D341Med (cell line): ENCODE data around the gene GCC2.
A peak's percentile ranks its signal among the peaks of the same experiment; 100 is the strongest.
"Not testable (repeated sequence)": the region's sequence is repeated elsewhere in the genome, so short reads cannot be mapped to it uniquely, and the experiment has no call there.

Experiments used
- DNase-seq: peaks from one replicate; pipeline ENCODE4 v3.0.0; 2012; ENCODE audit warnings: low spot score

Gene GCC2

DNA sequence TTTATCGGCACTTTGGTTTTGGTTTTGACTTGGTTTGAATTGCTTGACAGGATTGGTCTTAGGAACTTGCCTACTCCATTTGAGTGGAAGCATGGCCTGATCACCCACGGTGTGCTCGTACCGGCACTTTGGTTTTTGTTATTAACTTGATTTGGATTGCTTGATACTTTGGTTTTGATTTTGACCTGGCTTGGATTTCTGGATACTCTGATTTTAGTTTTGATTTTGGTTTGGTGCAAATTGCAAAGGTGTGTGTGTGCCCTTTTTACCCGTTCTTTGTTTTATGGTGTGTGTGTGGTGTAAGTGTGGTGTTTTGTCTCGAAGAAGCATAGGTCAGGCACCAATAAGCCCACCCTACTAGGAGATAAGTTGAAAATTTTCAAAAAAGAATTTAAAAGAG is 75.7 kb downstream of the GCC2 start:
- not testable (repeated sequence) for DNase-seq

DNA sequence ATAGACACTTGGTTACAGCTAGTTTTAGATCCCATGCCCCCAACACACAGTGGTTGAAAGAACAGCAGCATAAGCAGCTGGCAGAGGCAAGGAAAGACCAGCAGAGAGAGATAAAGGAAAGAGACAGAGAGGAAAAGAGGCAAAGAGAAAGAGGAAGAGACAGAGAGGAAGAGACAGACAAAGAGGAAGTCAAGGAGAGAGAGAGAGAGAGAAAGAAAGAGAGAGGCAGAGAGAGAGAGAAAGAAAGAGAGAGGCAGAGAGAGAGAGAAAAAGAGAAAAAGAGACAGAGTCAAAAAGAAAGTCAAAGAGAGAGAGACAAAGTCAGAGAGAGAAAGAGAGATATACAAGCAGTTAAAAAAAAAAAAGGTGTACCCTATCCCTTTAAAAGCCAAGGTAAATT is 76.3 kb downstream of the GCC2 start:
- not testable (repeated sequence) for DNase-seq

DNA sequence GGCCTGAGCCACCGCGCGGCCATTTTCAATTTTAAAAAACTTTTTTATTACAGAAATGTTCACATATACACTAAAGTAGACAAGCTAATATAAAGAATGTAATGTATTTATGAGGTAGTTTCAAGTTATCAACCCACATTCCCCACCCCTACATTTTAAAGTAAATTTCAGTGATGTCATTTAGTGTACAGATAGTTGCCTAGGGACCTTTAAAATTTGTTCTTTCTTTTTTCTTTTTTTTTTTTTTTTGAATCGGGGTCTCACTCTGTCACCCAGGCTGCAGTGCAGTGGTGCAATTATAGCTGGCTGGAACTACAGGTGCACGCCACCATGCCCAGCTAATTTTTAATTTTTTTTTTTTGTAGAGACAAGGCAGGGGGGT is 82.7 kb downstream of the GCC2 start:
- no peak for DNase-seq

DNA sequence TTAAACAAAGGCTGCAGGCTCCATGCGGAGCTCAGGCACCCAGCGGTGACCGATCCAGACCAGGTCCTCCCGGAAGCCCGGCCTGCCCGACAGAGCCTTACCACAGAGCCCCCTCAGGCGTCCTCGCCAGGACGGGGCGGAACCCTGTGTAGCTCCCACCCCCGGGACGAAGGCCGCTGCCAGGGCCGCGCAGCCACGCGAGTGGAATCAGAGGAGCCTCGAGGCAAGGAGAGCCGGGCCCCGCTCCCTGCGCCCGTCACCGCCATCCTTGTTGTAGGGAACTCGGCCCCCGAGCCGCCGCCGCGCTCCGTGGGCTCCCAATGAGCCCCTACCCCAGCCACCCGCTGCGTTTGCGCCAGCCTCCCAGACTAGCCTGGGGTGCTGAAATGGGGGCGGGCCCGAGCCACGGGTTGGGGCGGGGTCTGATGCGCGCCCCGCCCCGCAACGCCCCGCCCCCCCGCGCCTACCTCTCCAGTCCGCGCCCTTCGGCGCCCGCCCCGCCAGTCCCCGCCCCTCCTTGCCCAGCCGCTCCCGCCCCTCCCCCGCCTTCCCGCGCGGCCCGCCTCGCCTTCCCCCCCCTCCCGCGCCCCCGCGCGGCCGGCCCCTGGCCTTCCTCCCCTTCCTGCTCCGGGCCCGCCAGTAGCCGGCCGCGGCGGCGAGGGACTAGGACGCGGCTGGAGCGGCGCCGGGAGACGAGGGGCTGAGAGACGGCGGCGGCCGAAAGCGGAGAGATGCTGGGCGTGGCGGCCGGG is 85.0 kb downstream of the GCC2 start, which contains the start of gene LIMS1:
LIMS1 (plus strand) TSS at position 639 of the 752 bp plus-strand sequence; CDS start at position 732, 93 bp downstream.
- peak; percentile 97 for DNase-seq

DNA sequence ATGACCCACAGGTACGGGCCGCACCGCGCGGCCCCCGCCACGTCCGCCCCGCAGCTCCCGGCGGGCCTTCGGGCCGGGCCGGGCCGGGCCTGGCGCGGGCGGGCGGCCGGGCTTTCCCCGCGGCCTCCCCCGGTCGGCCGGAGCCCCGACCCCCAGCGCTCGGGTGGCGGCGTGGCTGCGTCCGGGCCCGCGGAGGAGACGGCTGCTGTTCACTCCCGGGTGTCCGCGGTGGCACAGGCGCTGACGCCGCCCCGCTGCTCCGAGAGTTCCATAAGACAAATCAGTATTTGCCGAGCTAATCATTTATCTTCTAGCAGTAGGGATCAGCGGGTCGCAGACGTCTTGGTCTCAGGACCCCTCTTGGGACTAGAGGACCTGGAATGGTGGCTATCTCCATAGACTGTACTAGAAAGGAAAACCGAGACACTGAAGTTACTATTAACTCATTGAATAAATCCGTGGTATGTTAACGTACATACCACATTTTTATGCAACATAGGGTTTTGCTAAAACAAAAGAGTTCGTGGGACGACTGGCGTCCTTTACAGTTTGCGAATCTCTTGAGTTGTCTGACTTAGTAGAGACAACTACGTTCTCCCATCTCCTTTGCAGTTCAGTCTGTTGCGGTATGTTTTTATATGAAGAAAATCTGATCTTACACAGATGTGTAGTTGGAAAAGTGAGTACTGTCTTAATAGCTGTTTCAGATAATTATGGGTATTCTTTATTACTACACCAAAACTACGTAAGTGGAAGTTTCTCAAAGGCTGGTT is 85.8 kb downstream of the GCC2 start:
- DNase-seq, result no peak

DNA sequence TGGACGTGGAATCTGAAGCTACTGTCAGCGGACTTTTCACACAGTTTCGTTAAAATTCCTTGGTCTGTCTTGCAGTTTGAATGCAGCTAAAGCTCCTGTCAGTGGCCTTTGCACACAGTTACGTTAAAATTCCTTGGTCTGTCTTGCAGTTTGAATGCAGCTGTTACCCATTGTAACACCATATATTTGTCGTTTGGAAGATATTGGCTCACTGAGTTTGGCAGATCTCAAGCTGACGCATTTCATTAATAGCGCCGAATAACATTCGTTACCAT is 86.3 kb downstream of the GCC2 start:
- no peak for DNase-seq

DNA sequence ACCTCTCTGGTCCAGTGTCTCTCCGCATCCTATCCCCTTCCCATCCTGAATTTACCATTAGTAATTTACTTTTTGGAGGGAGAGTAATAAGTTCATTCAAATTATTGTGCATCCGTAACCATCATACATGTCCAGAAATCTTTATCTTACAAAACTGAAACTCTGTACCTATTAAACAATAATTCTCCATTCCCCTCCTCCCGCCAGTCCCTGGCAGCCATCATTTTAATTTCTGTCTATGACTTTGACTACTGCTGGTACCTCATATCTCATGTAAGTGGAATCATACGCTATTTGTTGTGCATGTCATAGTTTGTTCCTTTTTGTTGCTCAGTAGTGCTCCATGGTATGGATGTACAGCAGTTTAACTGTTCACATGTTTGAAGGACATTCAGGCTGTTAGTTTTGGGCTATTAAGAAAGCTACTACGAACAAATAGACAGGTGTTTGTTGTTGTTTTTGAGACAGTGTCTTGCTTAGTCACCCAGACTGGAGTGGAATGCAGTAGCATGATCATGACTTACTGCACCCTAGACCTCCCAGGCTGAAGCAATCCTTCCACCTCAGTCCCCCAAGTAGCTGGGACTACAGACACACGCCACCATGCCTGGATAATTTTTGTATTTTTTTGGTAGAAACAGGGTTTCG is 87.3 kb downstream of the GCC2 start:
- DNase-seq, result no peak

DNA sequence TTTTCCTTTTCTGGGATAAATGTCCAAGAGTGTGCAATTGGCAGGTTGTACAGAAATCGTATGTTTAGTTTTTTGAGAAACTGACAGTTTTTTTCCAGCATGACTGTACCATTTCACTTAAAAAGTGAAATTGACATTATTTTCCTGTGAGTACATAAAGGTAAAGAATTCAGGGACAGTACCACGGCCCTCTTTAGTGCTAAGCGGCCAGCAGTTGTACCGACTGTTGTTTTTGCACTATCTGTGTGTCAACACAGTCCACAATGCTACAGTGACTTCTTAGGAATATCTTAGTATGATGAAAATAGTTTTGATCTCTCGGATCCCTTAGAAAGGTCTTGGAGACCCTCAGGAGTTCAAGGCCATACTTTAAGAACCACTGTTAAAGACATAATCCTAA is 87.9 kb downstream of the GCC2 start:
- no peak for DNase-seq

DNA sequence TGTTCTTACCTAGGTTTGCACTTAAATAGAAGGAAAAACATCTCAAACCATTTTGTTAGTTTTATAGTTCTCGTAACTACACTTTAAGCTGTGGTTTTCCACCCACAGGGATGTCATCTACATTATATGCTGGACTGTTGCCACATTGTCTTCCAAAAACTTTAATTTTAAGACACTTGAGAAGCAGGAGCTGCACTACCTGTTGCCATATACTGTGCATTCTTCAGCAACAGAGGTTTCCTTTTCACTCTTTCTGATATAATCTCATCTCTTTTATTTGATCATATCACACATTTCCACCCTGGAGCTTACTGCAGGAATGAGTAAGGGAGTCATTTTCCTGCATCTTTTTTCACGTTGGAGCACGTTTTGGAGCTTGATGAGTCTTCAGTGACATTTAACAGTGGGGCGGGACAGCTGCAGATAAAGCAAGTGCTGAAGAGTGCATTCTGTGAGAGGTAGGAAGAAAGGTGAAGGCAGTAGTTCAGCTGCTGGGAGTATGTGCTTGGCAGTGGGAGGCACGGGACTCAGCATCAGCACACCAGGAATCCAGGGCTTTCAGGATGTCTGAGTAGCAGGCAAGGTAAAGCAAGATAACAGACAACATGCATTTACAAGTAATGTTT is 89.1 kb downstream of the GCC2 start:
- no peak for DNase-seq

DNA sequence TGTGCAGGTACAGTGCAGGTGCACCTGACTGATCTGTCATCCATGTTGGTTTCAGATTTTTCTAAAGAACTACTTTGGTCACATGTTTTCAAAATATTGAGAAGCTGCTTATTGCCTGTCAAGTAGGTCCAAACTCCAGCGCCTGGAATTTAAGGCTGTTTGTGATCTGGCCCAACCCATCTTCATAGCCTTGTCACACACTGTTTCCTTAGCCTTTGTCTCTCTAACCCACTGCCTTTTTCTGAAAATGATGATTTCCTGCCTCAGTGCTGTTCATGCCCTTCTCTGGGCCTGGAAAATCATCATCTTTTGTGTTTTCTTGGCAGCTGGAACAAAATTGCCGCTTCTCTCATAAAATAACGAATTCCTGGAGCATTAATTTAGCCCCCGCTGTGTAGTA is 92.4 kb downstream of the GCC2 start:
- DNase-seq, result no peak

DNA sequence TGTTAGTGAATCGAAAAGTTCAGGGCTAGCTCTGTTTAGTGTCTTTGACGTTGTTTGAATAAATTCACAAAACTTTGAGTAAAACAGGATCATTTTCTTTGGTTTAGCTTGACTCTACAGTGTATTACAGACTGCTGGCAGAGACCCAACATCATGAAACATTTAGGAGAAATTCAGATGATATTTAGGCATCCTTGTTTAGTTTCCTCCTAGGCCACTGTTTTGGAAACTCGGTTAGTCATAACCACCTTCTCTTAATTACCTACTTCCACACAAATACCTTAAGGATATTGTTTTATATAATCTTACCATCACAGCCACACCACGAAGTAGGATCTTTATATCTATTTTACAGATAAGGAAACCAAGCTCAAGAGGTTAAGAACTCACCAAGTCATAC is 93.1 kb downstream of the GCC2 start:
- DNase-seq, result no peak

DNA sequence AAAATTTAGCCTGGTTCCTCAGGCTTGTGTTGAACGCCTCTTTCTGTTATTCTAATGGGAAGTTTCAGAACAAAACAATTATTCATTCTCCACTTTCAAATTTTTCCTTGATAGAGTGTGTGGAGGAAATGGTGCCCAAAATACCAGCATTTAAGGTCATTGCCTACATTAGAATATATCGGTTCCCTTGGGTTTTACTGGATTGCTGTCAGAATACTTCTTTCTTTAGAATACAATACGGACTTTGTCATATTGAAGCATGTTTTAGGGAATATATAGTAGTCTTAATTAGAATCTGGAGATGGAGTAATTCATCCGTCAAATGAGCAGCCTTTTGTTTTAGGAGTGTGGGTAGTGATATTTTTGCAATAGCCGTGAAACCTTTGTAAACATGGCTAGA is 98.6 kb downstream of the GCC2 start:
- no peak for DNase-seq

DNA sequence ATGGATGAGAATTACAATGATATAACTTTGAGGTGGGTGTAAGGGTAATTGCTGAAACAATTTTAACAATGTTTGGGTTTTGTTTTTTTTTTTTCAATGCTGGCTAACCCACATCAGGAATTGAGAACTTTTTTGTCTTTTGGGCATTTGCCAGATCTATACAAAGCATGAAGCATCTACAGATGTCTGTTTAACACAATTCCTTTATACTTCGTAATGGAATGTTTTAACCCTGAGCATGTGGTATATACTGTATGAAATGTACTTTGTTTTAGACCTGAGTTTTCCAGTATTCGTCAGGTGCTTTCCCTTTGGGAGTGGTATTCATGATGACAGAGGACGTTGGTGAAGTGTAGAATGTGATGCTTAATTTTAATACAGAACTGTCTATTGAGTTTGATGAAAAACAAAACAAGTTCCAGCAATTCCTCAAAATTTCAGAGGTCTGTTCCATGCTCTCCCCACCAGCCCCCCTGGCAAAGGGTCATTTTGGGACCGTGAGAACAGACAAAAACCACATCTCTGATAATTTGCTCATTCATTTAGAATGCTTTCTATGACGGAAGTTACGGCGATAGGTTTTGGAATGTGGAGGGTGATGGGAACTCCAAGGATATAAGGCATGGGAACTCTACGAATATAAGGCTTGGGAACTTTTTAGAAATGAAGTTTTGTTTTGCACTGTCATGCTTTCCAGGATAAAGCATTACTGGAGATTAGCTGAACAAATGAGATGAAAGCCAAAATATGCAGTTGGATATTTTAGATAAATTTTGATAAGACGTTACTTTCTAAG is 99.4 kb downstream of the GCC2 start:
- DNase-seq, result no peak

DNA sequence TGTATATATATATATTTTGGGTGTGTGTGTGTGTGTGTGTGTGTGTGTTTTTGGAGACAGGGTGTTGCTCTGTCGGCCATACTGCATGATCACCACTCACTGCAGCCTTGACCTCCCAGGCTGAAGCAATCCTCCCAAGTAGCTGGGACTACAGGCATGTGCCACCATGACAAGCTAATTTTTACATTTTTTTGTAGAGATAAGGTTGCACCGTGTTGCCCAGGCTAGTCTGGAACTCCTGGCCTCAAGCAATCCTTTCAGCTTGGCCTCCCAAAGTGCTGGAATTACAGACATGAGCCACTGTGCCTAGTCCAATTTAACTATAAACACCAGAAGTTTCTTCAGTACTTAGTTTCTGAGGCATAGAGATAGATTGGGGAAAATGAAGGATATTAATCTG is 103.6 kb downstream of the GCC2 start:
- no peak for DNase-seq

DNA sequence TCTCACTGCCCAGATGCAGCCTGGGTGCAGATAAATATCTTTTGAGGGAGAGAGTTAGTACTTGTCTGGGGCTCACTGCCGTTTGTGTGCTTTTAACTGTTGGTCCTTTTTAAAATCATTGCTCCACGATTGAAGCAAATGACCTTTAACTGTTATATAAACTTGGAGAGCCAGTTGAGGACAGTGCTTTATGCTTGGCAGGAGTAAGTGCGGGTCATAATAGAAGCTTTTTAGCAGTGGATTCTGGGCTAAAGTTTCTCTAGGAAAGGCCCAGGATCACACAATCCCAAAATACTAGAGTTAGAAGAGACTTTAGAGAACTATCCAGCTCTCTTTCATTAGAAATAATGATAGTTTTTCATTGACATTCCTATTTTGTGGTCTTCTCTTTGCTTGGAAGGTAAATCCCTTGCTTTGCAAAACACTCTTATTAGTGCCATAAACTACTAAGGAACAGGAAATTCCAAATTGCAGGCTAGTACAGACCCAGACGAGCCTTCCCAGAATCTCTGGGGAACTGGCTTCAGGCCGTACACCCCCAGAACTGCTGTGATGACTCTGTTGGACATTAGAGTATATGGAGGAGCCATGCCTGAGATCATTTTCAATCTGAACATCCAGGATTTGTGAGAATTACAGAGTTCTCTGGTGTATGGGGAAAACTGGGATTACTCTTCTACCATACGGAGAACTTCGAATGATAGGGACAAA is 104.4 kb downstream of the GCC2 start:
- DNase-seq, result no peak

DNA sequence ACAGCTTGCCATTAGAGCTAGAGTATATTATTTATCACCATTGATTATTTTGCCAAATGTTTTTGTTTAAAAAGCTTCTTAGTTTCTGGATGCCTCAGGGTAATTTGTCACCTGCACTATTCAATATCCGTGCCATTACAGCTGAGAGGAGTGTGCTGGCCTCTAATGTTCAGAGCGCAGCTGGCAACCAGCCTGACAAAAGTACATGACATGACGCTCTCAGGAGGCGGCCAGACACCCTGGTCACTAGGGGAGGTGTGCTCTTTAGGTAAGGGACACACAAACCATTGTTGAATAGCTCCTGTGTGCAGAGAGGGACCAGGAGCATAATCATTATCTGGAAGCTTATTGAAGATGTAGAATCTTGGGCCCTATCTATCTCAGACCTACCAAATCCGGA is 105.5 kb downstream of the GCC2 start:
- no peak for DNase-seq

DNA sequence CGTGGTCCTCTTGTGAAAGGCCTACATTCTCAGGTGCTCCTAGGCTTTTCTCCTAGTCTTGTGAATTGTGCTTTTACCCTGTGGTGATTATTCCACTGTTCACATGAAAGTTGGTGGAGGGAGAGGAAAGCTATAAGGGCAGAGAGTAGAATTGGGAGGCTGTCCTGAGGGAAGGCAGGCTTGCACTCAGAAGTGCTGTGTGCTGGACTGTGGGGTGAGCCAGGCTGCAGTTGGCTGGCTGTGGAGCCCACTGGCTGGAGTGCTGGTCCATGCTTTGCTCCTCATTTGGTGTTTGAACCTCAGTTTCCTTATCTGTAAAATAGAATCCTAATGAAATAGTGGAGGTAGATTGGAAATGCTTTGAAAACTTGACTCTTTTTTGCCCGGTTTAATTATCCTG is 106.6 kb downstream of the GCC2 start:
- no peak for DNase-seq

DNA sequence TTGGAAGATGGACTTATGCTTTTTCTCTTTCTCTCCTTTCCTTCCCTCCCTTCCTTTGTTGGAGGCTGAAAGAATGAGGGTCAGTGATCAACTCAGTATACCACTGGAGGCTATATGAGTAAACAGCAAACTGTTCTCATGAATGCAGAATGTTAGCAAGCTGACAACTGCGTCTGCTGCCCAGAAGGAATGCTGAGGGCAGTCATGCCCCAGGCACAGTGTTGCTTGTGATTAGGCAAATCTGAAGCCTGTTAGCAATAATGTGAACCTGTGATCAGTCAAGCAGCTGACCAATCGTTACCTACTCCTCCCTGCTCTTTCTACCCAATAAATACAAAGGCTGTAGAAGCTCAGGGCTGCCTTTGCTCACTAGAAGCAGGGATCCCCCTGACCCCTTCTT is 107.6 kb downstream of the GCC2 start:
- not testable (repeated sequence) for DNase-seq
